Measurements from ENCODE around the gene DOK6. TPM values are rescaled to one million over a fixed set of nuclear protein-coding genes. Genes with fewer than 3 reads are reported as not detected.

DOK6 gene
- total and polyA plus RNA-seq, 10 of the 15 experiments (the other 5 are each of a cell fraction or from before 2014, with no cell fraction given) = 0.01 to 0.09 (median 0.04) TPM; not detected in 4

DNA sequence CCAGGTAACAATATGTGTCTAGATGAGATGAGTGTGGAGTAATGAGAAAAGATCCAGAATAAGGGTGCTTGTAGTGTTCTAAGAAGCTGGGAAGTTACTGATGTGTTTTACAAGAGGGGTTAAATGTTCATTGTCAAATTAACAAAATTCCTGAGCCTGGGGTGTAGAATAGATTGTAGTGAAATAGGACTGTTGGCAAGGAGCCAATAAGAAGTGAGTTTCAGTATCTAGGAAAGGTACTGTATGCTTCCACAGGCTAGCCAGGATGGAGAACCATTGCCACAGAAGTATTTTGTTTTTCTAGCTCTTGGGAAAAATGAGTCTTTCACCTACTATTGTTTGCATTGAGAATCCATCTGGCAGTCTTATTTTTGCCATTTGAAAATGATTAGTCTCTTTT is 10.5 kb downstream of the DOK6 start:
- Histone ChIP-seq H2AFZ (ENCODE audit: control insufficient read depth, low read depth, low read length) (no peak overlapping the region), H3K27me3 (replicated peaks in 1 of 2; ENCODE audit: control insufficient read depth in 2 of 2, insufficient read depth in 2 of 2, low read length in 1 of 2) (no peaks in the 10 kb centered on the region), H3K9ac (ENCODE audit: control insufficient read depth, insufficient read depth, low read length) (no peak overlapping the region), H3K36me3 (ENCODE audit: control insufficient read depth in 2 of 2, insufficient read depth in 2 of 2, low read length in 1 of 2) (no peaks in the 10 kb centered on the region), H3K9me3 (replicated peaks; ENCODE audit: control insufficient read depth, insufficient read depth, low read length) (no peaks in the 10 kb centered on the region), H4K20me1 (ENCODE audit: control insufficient read depth, insufficient read depth) (no peaks in the 10 kb centered on the region), H3K27ac (ENCODE audit: control insufficient read depth, insufficient read depth) (no peak overlapping the region), H3K4me1 (ENCODE audit: control insufficient read depth, insufficient read depth, low read length) (no peaks in the 10 kb centered on the region), H3K4me3 (no peak overlapping the region), H3K79me2 (ENCODE audit: control insufficient read depth, insufficient read depth, low read length) (no peaks in the 10 kb centered on the region), H3K4me2 (ENCODE audit: control insufficient read depth, insufficient read depth) (no peak overlapping the region)
- in situ Hi-C loops (cut with MboI) = no loop called here
- no peak for TF ChIP-seq MEF2A (IDR thresholded peaks at IDR 0.05; ENCODE audit: insufficient read depth, low read depth, low read length)
- FAIRE-seq (no peak), DNase-seq (ENCODE audit: low read depth, low spot score) (no peak), ATAC-seq (no peak)
- RAD21 ChIA-PET (ENCODE audit: unreplicated experiment) = no interaction called here
- intact Hi-C loops (cut with micrococcal nuclease; ENCODE audit: unreplicated experiment) = no loop called here
- SMC1A ChIA-PET (ENCODE audit: uncharacterized antibody, unreplicated experiment) = no interaction called here
- CTCF ChIA-PET = no interaction called here
- no TSS peak for BruUV-seq (replicated peaks)
- POLR2A ChIA-PET = no interaction called here

DNA sequence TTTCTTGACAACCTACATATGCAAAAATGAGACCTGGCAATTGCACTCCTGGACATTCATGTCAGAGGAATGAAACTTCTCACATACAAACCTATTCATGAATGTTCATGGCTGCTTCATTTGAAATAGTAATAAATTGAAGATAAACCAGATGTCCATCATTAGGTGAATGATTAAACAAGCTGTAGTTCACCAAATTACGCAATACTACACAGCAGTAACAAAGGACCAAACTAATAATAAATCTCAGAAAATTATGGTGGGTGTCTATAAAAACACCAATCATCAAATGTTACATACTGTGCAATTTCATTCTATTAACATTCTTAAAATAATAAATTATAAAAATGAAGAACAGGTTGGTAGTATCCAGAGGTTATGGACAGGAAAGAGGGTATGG is 13.5 kb downstream of the DOK6 start:
- POLR2A ChIA-PET = no interaction called here
- Histone ChIP-seq H3K4me3 (no peak overlapping the region), H4K20me1 (ENCODE audit: control insufficient read depth, insufficient read depth) (no peaks in the 10 kb centered on the region), H3K9me3 (replicated peaks; ENCODE audit: control insufficient read depth, insufficient read depth, low read length) (no peaks in the 10 kb centered on the region), H3K36me3 (ENCODE audit: control insufficient read depth in 2 of 2, insufficient read depth in 2 of 2, low read length in 1 of 2) (no peaks in the 10 kb centered on the region), H3K27me3 (replicated peaks in 1 of 2; ENCODE audit: control insufficient read depth in 2 of 2, insufficient read depth in 2 of 2, low read length in 1 of 2) (no peaks in the 10 kb centered on the region), H3K27ac (ENCODE audit: control insufficient read depth, insufficient read depth) (no peak overlapping the region), H3K4me1 (ENCODE audit: control insufficient read depth, insufficient read depth, low read length) (no peaks in the 10 kb centered on the region), H3K79me2 (ENCODE audit: control insufficient read depth, insufficient read depth, low read length) (no peaks in the 10 kb centered on the region), H2AFZ (ENCODE audit: control insufficient read depth, low read depth, low read length) (no peak overlapping the region), H3K9ac (ENCODE audit: control insufficient read depth, insufficient read depth, low read length) (no peak overlapping the region), H3K4me2 (ENCODE audit: control insufficient read depth, insufficient read depth) (no peak overlapping the region)
- 8% methylated on average over 1 of the region's 1 CpG for WGBS (ENCODE audit: insufficient coverage, insufficient replicate concordance, low lambda C conversion rate, missing lambda C conversion rate)
- ATAC-seq (no peak), DNase-seq (ENCODE audit: low read depth, low spot score) (no peak), FAIRE-seq (no peak)
- TF ChIP-seq CEBPB (IDR thresholded peaks at IDR 0.05; ENCODE audit: borderline replicate concordance in 1 of 2, low read depth in 2 of 2, low read length in 2 of 2) (no peak), MTA3 (IDR thresholded peaks at IDR 0.05; ENCODE audit: borderline replicate concordance, low read length) (no peak), GABPA (IDR thresholded peaks at IDR 0.05; ENCODE audit: low read depth) (no peak), BCL11A (IDR thresholded peaks at IDR 0.05; ENCODE audit: low read depth, low read length) (no peak), NFIC (IDR thresholded peaks at IDR 0.05; ENCODE audit: low read depth, low read length) (no peak), FOXK2 (IDR thresholded peaks at IDR 0.05) (no peak), TCF7 (IDR thresholded peaks at IDR 0.05; ENCODE audit: borderline replicate concordance) (no peak)
- TF ChIP-seq, protein P1, sequence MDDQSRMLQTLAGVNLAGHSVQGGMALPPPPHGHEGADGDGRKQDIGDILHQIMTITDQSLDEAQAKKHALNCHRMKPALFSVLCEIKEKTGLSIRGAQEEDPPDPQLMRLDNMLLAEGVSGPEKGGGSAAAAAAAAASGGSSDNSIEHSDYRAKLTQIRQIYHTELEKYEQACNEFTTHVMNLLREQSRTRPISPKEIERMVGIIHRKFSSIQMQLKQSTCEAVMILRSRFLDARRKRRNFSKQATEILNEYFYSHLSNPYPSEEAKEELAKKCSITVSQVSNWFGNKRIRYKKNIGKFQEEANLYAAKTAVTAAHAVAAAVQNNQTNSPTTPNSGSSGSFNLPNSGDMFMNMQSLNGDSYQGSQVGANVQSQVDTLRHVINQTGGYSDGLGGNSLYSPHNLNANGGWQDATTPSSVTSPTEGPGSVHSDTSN (IDR thresholded peaks at IDR 0.05; ENCODE audit: insufficient replicate concordance, low read depth, low read length) = no peak
- in situ Hi-C loops (cut with MboI) (no loop called here), intact Hi-C loops (cut with micrococcal nuclease; ENCODE audit: unreplicated experiment) (no loop called here)
- SMC1A ChIA-PET (ENCODE audit: uncharacterized antibody, unreplicated experiment) = interaction anchor here (1.0 kb wide), 1 partner anchor 118 kb away, joined by 3 read pairs; no protein-coding TSS in a partner anchor
- RAD21 ChIA-PET (ENCODE audit: unreplicated experiment) = no interaction called here
- BruUV-seq (replicated peaks) = no TSS peak
- CTCF ChIA-PET = no interaction called here
